ENCODE results near the gene UBR1. TPM values are rescaled to one million over a fixed set of nuclear protein-coding genes. Genes with fewer than 3 reads are reported as not detected.

The UBR1 gene
- total and polyA plus RNA-seq, 2 donors (not counting 3 experiments of a cell fraction or from before 2014, with no cell fraction given), result 5.3 to 26.9 TPM

GRCh38 chr15:43096411-43096810 lies 9.4 kb downstream of the UBR1 start:
- ChIA-PET POLR2A (no interaction called here), CTCF (no interaction called here)
- Histone ChIP-seq H3K4me3 (replicated peaks in 1 of 3; ENCODE audit: insufficient read depth in 1 of 3, low read depth in 1 of 3, low read length in 3 of 3) (no peak overlapping the region), H3K4me2 (ENCODE audit: insufficient read depth, low read length) (no peak overlapping the region), H3K27ac (ENCODE audit: insufficient read depth, low read depth, low read length) (no peak overlapping the region), H3K36me3 (ENCODE audit: control insufficient read depth in 2 of 2, extremely low read depth in 1 of 2, insufficient read depth in 2 of 2, low read length in 2 of 2) (peaks cover 0 to 8% of the 10 kb centered on the region in 2 experiments), H3K27me3 (ENCODE audit: control insufficient read depth in 2 of 2, insufficient read depth in 2 of 2, low read length in 2 of 2) (no peaks in the 10 kb centered on the region), H3K9me3 (replicated peaks; ENCODE audit: control insufficient read depth, insufficient read depth, low read length) (no peaks in the 10 kb centered on the region), H3K4me1 (ENCODE audit: control insufficient read depth, extremely low read depth, insufficient read depth, low read length) (peaks cover 5% of the 10 kb centered on the region), H3K79me2 (ENCODE audit: control insufficient read depth, insufficient read depth, low read length) (peaks cover 78% of the 10 kb centered on the region), H4K20me1 (replicated peaks; ENCODE audit: control insufficient read depth, extremely low read depth, insufficient read depth, low read length) (peaks cover 3% of the 10 kb centered on the region), H2AFZ (ENCODE audit: low read depth, low read length) (no peak overlapping the region), H3K9me1 (replicated peaks; ENCODE audit: control insufficient read depth, extremely low read depth, insufficient read depth, low read length) (no peaks in the 10 kb centered on the region), H3K9ac (replicated peaks; ENCODE audit: extremely low read depth, insufficient read depth, low read length) (no peak overlapping the region)
- intact Hi-C loops (cut with micrococcal nuclease) (no loop called here), dilution Hi-C loops (cut with MboI; ENCODE audit: extremely low pct_ligation_motif_present, low sequenced_read_pairs) (no loop called here)
- no TSS peak for BruUV-seq (replicated peaks)
- no peak for FAIRE-seq
- no peak for TF ChIP-seq EZH2 (IDR thresholded peaks at IDR 0.05; ENCODE audit: borderline replicate concordance, low read depth, low read length, severe bottlenecking)
- TF ChIP-seq POLR2A (IDR thresholded peaks at IDR 0.05; ENCODE audit: low read depth, low read length), result no peak
- no peak for TF ChIP-seq FOS (IDR thresholded peaks at IDR 0.05; ENCODE audit: borderline replicate concordance, insufficient read depth, low read length)
- TF ChIP-seq CTCF (IDR thresholded peaks at IDR 0.05; ENCODE audit: extremely low read depth in 1 of 2, insufficient read depth in 1 of 2, low read depth in 1 of 2, low read length in 2 of 2), result no peak
- no peak for TF ChIP-seq JUN (IDR thresholded peaks at IDR 0.05; ENCODE audit: borderline replicate concordance, insufficient read depth, insufficient read length, low read depth)
- no peak for TF ChIP-seq GATA2 (IDR thresholded peaks at IDR 0.05; ENCODE audit: insufficient read depth, insufficient read length, low read depth, low read length)
- TF ChIP-seq POLR2AphosphoS5 (IDR thresholded peaks at IDR 0.05; ENCODE audit: insufficient read depth, low read depth, low read length), result no peak
- no peak for TF ChIP-seq MAX (IDR thresholded peaks at IDR 0.05; ENCODE audit: insufficient read depth, insufficient read length)
- TF ChIP-seq MYC (IDR thresholded peaks at IDR 0.05; ENCODE audit: low read depth, low read length), result no peak
- DNase-seq (ENCODE audit: low read depth, low spot score), result no peak
